Colon (tissue), 2 donors: ENCODE results near the gene REC114.
"Not testable (repeated sequence)": the region's sequence is repeated elsewhere in the genome, so short reads cannot be mapped to it uniquely, and the experiment has no call there.

Source experiments
- FAIRE-seq: peaks from 2 replicates; lab custom pipeline; 2012; peaks lifted over from hg19 to GRCh38; lab: Jason Lieb, UNC
- donor health status: control.
- donor health status: control.

The REC114 gene

GRCh38 chr15:73442968-73443367, at the start of gene REC114:
REC114 (plus strand) TSS chr15:73443164; CDS start chr15:73443186, 22 bp downstream.
- no peak for FAIRE-seq

- no peak for FAIRE-seq
Measured at GRCh38 chr15:73393336-73393735, 49.6 kb upstream of the REC114 start.

GRCh38 chr15:73394782-73395181, 48.2 kb upstream of the REC114 start:
- FAIRE-seq: no peak

- no peak for FAIRE-seq
Measured at GRCh38 chr15:73395671-73396070, 47.3 kb upstream of the REC114 start.

- no peak for FAIRE-seq
Measured at GRCh38 chr15:73397461-73397860, 45.5 kb upstream of the REC114 start.

- no peak for FAIRE-seq
Measured at GRCh38 chr15:73398861-73399260, 44.1 kb upstream of the REC114 start.

GRCh38 chr15:73400222-73400621, 42.7 kb upstream of the REC114 start:
- FAIRE-seq: not testable (repeated sequence)

- FAIRE-seq: no peak
Measured at GRCh38 chr15:73403171-73403570, 39.8 kb upstream of the REC114 start.

- FAIRE-seq: no peak
Measured at GRCh38 chr15:73414876-73415275, 28.1 kb upstream of the REC114 start.

GRCh38 chr15:73424506-73424905, 18.5 kb upstream of the REC114 start:
- FAIRE-seq: no peak

- no peak for FAIRE-seq
Measured at GRCh38 chr15:73425510-73425909, 17.5 kb upstream of the REC114 start.

- FAIRE-seq: no peak
Measured at GRCh38 chr15:73426323-73426994, 16.5 kb upstream of the REC114 start.

- not testable (repeated sequence) for FAIRE-seq
Measured at GRCh38 chr15:73431329-73431728, 11.6 kb upstream of the REC114 start.

GRCh38 chr15:73433873-73434272, 9.1 kb upstream of the REC114 start:
- FAIRE-seq: no peak

GRCh38 chr15:73436613-73437012, 6.4 kb upstream of the REC114 start:
- no peak for FAIRE-seq

GRCh38 chr15:73437543-73438109, 5.3 kb upstream of the REC114 start:
- FAIRE-seq: no peak

GRCh38 chr15:73438651-73439050, 4.3 kb upstream of the REC114 start:
- no peak for FAIRE-seq

- FAIRE-seq: no peak
Measured at GRCh38 chr15:73440571-73440970, 2.4 kb upstream of the REC114 start.

- no peak for FAIRE-seq
Measured at GRCh38 chr15:73442421-73442820, 543 bp upstream of the REC114 start.

- FAIRE-seq: not testable (repeated sequence)
Measured at GRCh38 chr15:73447471-73447870, 4.5 kb downstream of the REC114 start.

GRCh38 chr15:73448158-73448758, 5.3 kb downstream of the REC114 start:
- FAIRE-seq: not testable (repeated sequence)

- not testable (repeated sequence) for FAIRE-seq
Measured at GRCh38 chr15:73449980-73450379, 7.0 kb downstream of the REC114 start.

- FAIRE-seq: no peak
Measured at GRCh38 chr15:73454096-73454495, 11.1 kb downstream of the REC114 start.

- no peak for FAIRE-seq
Measured at GRCh38 chr15:73455876-73456275, 12.9 kb downstream of the REC114 start.
